GM10266 (cell line): ENCODE results near the gene OSBPL8.
"Not testable (repeated sequence)": the region's sequence is repeated elsewhere in the genome, so short reads cannot be mapped to it uniquely, and the experiment has no call there.

Source experiments
- DNase-seq: peaks from one replicate; pipeline ENCODE4 v3.0.0; 2012; ENCODE audit errors: extremely low spot score
- CTCF ChIP-seq: IDR thresholded peaks from 2 replicates; pipeline ENCODE4 v1.5.1; 2012; ENCODE audit warnings: mild to moderate bottlenecking, low read depth; ENCODE audit not compliant: control insufficient read depth, insufficient read depth; ENCODE audit errors: missing control alignments

Gene OSBPL8

GRCh38 chr12:76329606-76330005 is 230.0 kb downstream of the OSBPL8 start:
- no peak for TF ChIP-seq CTCF
- no peak for DNase-seq

- TF ChIP-seq CTCF: no peak
- DNase-seq: no peak
Measured at GRCh38 chr12:76329159-76329558, 230.4 kb downstream of the OSBPL8 start.

GRCh38 chr12:76319595-76320319 is 239.8 kb downstream of the OSBPL8 start:
- not testable (repeated sequence) for DNase-seq

GRCh38 chr12:76318773-76319594 is 240.6 kb downstream of the OSBPL8 start:
- DNase-seq: no peak
- no peak for TF ChIP-seq CTCF

GRCh38 chr12:76317976-76318375 is 241.6 kb downstream of the OSBPL8 start:
- no peak for TF ChIP-seq CTCF

GRCh38 chr12:76316468-76316867 is 243.1 kb downstream of the OSBPL8 start:
- TF ChIP-seq CTCF: no peak
- DNase-seq: no peak

More at GRCh38 chr12:76317976-76318375, 241.6 kb downstream of the OSBPL8 start:
- no peak for DNase-seq

- no peak for DNase-seq
- no peak for TF ChIP-seq CTCF
Measured at GRCh38 chr12:76313299-76313698, 246.3 kb downstream of the OSBPL8 start.

- no peak for DNase-seq
- TF ChIP-seq CTCF: no peak
Measured at GRCh38 chr12:76312315-76312714, 247.3 kb downstream of the OSBPL8 start.
